DND-41 (cell line): ENCODE data around the gene HOXD9.

Experiments
- ATAC-seq: fragments of 200-7000 bp; cut with Tn5 transposase; 3 replicates; pipeline ENCODE4 v1.9.1; 2021; ENCODE audit warnings: low read depth; ENCODE audit not compliant: insufficient read depth
- DNase-seq: peaks from one replicate; pipeline ENCODE4 v3.0.0-alpha.2; 2020
- H2AFZ ChIP-seq: 2 replicates; pipeline ENCODE4 v1.6.0; 2012; ENCODE audit warnings: low read depth, low read length
- H3K27ac ChIP-seq: 2 replicates; pipeline ENCODE4 v1.5.1; 2012; ENCODE audit warnings: low read length, inconsistent platforms
- H3K27me3 ChIP-seq: fragments of 200-600 bp; sonication (generic); 2 replicates; pipeline ENCODE4 v1.6.0; 2012; ENCODE audit warnings: low read length, mild to moderate bottlenecking, inconsistent platforms; ENCODE audit not compliant: insufficient read depth, poor library complexity
- H3K36me3 ChIP-seq: 2 replicates; pipeline ENCODE4 v1.5.1; 2012; ENCODE audit warnings: low read length, inconsistent platforms; ENCODE audit not compliant: insufficient read depth
- H3K4me1 ChIP-seq: 2 replicates; pipeline ENCODE4 v1.5.1; 2012; ENCODE audit warnings: mild to moderate bottlenecking, low read length; ENCODE audit not compliant: insufficient read depth
- H3K4me2 ChIP-seq: 2 replicates; pipeline ENCODE4 v1.6.0; 2012; ENCODE audit warnings: mild to moderate bottlenecking, moderate library complexity, low read length, inconsistent platforms; ENCODE audit not compliant: insufficient read depth
- H3K4me3 ChIP-seq, 2 experiments: fragments of 200-600 bp in 1 of 2; shearing (Covaris generic) in 1 of 2; 2 replicates each; pipeline ENCODE4 v1.5.1; 2012 to 2016; ENCODE audit warnings: inconsistent platforms in 2 of 2, low read length in 2 of 2, mild to moderate bottlenecking in 2 of 2, low read depth in 1 of 2, moderate library complexity in 1 of 2
- H3K79me2 ChIP-seq: 2 replicates; pipeline ENCODE4 v1.6.0; 2012; ENCODE audit warnings: low read length, inconsistent platforms; ENCODE audit not compliant: insufficient read depth
- H3K9ac ChIP-seq: 2 replicates; pipeline ENCODE4 v1.6.0; 2012; ENCODE audit warnings: low read depth, mild to moderate bottlenecking, inconsistent platforms, low read length, moderate library complexity
- H3K9me3 ChIP-seq: 2 replicates; pipeline ENCODE4 v1.5.1; 2012; ENCODE audit warnings: low read length, moderate library complexity, mild to moderate bottlenecking, inconsistent platforms; ENCODE audit not compliant: insufficient read depth, severe bottlenecking
- H4K20me1 ChIP-seq: 2 replicates; pipeline ENCODE4 v1.6.0; 2012; ENCODE audit warnings: low read length; ENCODE audit not compliant: insufficient read depth
- EZH2 ChIP-seq: IDR thresholded peaks from 3 replicates; pipeline ENCODE4 v1.6.1; 2012; ENCODE audit warnings: borderline replicate concordance, low read depth, mild to moderate bottlenecking, moderate library complexity, low read length, inconsistent platforms; ENCODE audit not compliant: severe bottlenecking
- TF ChIP-seq, protein P1 (sequence below): IDR thresholded peaks from 2 replicates; pipeline ENCODE4 v1.5.1; 2012; ENCODE audit warnings: borderline replicate concordance, low read length, moderate library complexity, mild to moderate bottlenecking; ENCODE audit not compliant: poor library complexity, severe bottlenecking; ENCODE audit errors: extremely low read depth

Gene HOXD9

DNA sequence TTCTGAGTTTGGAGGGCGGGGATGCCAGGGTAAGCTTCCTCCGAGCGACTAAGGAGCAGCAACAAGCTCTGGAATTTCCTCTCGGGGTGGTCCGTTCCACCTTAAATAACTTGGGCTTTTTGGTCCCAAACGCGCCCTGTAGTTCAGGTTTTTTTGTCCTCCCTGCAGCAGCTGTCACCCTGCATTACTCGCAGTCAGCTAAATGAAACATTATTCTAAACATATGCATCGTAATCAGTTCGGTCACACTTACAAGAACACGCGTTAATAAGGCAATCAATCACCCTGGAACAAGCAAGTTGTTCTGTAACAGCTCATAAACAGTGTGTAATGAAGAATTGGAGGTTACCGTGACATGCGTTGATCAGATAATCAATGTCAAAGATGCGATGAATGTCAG lies 47.0 kb upstream of the HOXD9 start:
- no peak overlapping the region for H3K4me2 ChIP-seq
- H3K4me1 ChIP-seq = no peaks in the 10 kb centered on the region
- H4K20me1 ChIP-seq = no peaks in the 10 kb centered on the region
- no peaks in the 10 kb centered on the region for H3K79me2 ChIP-seq
- no peaks in the 10 kb centered on the region for H3K36me3 ChIP-seq
- DNase-seq (no peak), ATAC-seq (no peak)
- no peak for TF ChIP-seq EZH2
- TF ChIP-seq, protein P1, sequence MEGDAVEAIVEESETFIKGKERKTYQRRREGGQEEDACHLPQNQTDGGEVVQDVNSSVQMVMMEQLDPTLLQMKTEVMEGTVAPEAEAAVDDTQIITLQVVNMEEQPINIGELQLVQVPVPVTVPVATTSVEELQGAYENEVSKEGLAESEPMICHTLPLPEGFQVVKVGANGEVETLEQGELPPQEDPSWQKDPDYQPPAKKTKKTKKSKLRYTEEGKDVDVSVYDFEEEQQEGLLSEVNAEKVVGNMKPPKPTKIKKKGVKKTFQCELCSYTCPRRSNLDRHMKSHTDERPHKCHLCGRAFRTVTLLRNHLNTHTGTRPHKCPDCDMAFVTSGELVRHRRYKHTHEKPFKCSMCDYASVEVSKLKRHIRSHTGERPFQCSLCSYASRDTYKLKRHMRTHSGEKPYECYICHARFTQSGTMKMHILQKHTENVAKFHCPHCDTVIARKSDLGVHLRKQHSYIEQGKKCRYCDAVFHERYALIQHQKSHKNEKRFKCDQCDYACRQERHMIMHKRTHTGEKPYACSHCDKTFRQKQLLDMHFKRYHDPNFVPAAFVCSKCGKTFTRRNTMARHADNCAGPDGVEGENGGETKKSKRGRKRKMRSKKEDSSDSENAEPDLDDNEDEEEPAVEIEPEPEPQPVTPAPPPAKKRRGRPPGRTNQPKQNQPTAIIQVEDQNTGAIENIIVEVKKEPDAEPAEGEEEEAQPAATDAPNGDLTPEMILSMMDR = no peak
- H3K4me3 ChIP-seq = no peak overlapping the region
- H3K27ac ChIP-seq = no peak overlapping the region
- H3K27me3 ChIP-seq = peaks cover 26% of the 10 kb centered on the region
- H3K9me3 ChIP-seq = no peaks in the 10 kb centered on the region
- H2AFZ ChIP-seq = no peak overlapping the region
- H3K9ac ChIP-seq = no peak overlapping the region

DNA sequence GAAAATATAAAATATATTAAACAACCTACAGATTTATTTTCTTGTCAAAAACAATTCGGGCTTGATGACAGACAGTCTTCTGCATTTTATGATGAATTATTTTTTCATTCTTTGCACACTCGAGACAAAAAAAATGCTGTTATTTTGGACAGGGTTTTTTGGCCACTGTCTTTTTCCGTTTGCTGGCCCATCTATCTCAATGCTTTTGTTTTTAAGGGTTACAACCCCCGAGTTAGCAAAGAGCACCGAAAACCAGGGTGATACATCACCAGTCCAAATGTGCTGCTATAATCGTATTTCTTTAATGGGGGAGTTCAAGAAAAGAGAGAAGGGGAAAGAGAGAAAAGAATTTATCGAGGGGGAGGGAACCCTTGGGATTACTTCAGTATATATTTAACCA lies 46.5 kb upstream of the HOXD9 start:
- H3K27ac ChIP-seq = no peak overlapping the region
- H4K20me1 ChIP-seq = no peaks in the 10 kb centered on the region
- TF ChIP-seq EZH2 = no peak
- TF ChIP-seq, protein P1 = no peak
- H3K4me1 ChIP-seq = no peaks in the 10 kb centered on the region
- no peak overlapping the region for H3K4me2 ChIP-seq
- no peak overlapping the region for H3K9ac ChIP-seq
- no peak overlapping the region for H2AFZ ChIP-seq
- H3K36me3 ChIP-seq = no peaks in the 10 kb centered on the region
- no peaks in the 10 kb centered on the region for H3K79me2 ChIP-seq
- no peaks in the 10 kb centered on the region for H3K9me3 ChIP-seq
- no peak for ATAC-seq
- peaks cover 26% of the 10 kb centered on the region for H3K27me3 ChIP-seq
- DNase-seq = no peak
- no peak overlapping the region for H3K4me3 ChIP-seq

DNA sequence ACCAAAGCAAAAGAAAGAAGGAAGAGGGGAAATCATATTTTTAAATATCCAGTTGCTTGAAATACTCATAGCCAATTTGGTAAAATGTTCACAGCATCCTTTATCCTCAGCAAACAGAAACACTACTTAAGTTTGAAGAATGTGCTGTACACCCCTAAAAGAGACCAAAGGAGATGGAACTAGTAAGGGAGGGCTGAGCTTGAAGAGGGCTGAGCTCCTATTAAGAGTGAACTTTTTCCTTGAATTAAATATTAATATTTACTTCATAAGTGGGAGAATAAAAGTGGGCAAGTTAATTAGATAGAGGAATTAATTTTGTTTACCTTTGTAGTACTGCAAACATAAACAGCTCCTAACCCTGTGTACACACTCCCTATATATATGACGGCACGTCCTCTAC lies 45.7 kb upstream of the HOXD9 start:
- H3K36me3 ChIP-seq = no peaks in the 10 kb centered on the region
- no peak overlapping the region for H2AFZ ChIP-seq
- H3K27me3 ChIP-seq = peaks cover 26% of the 10 kb centered on the region
- no peak overlapping the region for H3K4me3 ChIP-seq
- TF ChIP-seq, protein P1 = no peak
- no peak for TF ChIP-seq EZH2
- no peaks in the 10 kb centered on the region for H4K20me1 ChIP-seq
- no peaks in the 10 kb centered on the region for H3K79me2 ChIP-seq
- H3K9me3 ChIP-seq = no peaks in the 10 kb centered on the region
- H3K4me1 ChIP-seq = no peaks in the 10 kb centered on the region
- no peak for ATAC-seq
- no peak overlapping the region for H3K4me2 ChIP-seq
- no peak overlapping the region for H3K9ac ChIP-seq
- H3K27ac ChIP-seq = no peak overlapping the region
- no peak for DNase-seq
